ENCODE results near the gene XG. TPM values are rescaled to one million over a fixed set of nuclear protein-coding genes. Genes with fewer than 3 reads are reported as not detected.

The XG gene
- total and polyA plus RNA-seq, 9 of the 15 experiments (the other 6 are each of a cell fraction or from before 2014, with no cell fraction given), result 0.03 to 0.12 TPM; not detected in 7

DNA sequence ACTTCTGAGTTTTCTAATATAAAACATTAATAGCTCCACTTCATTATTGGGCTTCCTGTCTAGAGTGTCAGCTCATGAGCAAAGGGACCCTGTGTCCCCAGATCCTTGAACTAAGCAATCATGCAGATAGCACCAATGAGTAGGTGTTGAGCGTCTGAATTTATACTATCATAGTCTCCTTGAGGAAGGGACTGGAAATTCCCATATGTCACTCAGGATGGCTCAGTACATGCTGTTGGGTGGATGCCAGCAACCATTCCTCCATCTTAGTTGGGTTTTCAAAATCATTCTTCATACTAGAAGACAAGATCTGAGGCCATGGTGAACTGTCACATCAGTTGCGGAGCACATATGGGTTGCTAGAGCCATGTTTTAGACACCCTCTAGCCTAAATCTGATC lies 33.0 kb upstream of the XG start:
- Histone ChIP-seq H3K27me3 (ENCODE audit: control insufficient read depth in 2 of 2, insufficient read depth in 2 of 2, low read length in 2 of 2) (no peaks in the 10 kb centered on the region), H3K9ac (ENCODE audit: insufficient read depth in 1 of 2, low read depth in 2 of 2, low read length in 2 of 2) (no peak overlapping the region), H3K9me3 (replicated peaks; ENCODE audit: control insufficient read depth, insufficient read depth, low read depth, low read length) (no peaks in the 10 kb centered on the region), H2AFZ (ENCODE audit: low read depth, low read length) (no peak overlapping the region), H3K79me2 (ENCODE audit: control insufficient read depth, insufficient read depth, low read length) (no peaks in the 10 kb centered on the region), H4K20me1 (replicated peaks; ENCODE audit: control insufficient read depth, insufficient read depth, low read length) (no peaks in the 10 kb centered on the region), H3K4me3 (no peak overlapping the region), H3K4me1 (replicated peaks in 1 of 2; ENCODE audit: control insufficient read depth in 2 of 2, insufficient read depth in 2 of 2, low read length in 2 of 2) (no peaks in the 10 kb centered on the region), H3K4me2 (ENCODE audit: insufficient read depth, low read length) (no peak overlapping the region), H3K27ac (ENCODE audit: extremely low read depth, low read depth, low read length) (no peak overlapping the region), H3K9me1 (ENCODE audit: control insufficient read depth, insufficient read depth, low read length) (no peaks in the 10 kb centered on the region), H3K36me3 (ENCODE audit: control insufficient read depth, insufficient read depth, low read length) (peaks cover 9% of the 10 kb centered on the region; the same call in 1 of the 3 replicates)
- WGBS (ENCODE audit: insufficient coverage, low coverage, missing lambda C conversion rate), result 52% methylated on average over 2 of the region's 2 CpGs
- CTCF ChIA-PET (ENCODE audit: low intra/inter-chr PET ratio), result no interaction called here
- DNase-seq (ENCODE audit: extremely low read depth in 1 of 4, low spot score in 3 of 4), result no peak
- intact Hi-C loops (cut with micrococcal nuclease) (no loop called here), in situ Hi-C loops (cut with MboI) (no loop called here)
- POLR2A ChIA-PET, result no interaction called here
- BruUV-seq (replicated peaks), result no TSS peak
- TF ChIP-seq PHB2 (IDR thresholded peaks at IDR 0.05; ENCODE audit: low read depth), result no peak
- TF ChIP-seq, protein P1, sequence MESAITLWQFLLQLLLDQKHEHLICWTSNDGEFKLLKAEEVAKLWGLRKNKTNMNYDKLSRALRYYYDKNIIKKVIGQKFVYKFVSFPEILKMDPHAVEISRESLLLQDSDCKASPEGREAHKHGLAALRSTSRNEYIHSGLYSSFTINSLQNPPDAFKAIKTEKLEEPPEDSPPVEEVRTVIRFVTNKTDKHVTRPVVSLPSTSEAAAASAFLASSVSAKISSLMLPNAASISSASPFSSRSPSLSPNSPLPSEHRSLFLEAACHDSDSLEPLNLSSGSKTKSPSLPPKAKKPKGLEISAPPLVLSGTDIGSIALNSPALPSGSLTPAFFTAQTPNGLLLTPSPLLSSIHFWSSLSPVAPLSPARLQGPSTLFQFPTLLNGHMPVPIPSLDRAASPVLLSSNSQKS (CRISPR knock-in tag; IDR thresholded peaks at IDR 0.05), result no peak
- TF ChIP-seq, protein P2, sequence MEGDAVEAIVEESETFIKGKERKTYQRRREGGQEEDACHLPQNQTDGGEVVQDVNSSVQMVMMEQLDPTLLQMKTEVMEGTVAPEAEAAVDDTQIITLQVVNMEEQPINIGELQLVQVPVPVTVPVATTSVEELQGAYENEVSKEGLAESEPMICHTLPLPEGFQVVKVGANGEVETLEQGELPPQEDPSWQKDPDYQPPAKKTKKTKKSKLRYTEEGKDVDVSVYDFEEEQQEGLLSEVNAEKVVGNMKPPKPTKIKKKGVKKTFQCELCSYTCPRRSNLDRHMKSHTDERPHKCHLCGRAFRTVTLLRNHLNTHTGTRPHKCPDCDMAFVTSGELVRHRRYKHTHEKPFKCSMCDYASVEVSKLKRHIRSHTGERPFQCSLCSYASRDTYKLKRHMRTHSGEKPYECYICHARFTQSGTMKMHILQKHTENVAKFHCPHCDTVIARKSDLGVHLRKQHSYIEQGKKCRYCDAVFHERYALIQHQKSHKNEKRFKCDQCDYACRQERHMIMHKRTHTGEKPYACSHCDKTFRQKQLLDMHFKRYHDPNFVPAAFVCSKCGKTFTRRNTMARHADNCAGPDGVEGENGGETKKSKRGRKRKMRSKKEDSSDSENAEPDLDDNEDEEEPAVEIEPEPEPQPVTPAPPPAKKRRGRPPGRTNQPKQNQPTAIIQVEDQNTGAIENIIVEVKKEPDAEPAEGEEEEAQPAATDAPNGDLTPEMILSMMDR (IDR thresholded peaks at IDR 0.05 in 2 of 3, conservative IDR thresholded peaks at IDR 0.05 in 1 of 3; ENCODE audit: insufficient read depth in 2 of 3, low read depth in 1 of 3, low read length in 3 of 3), result no peak
- TF ChIP-seq ETV5 (CRISPR knock-in tag; IDR thresholded peaks at IDR 0.05; ENCODE audit: low read depth), result no peak
- no peak for TF ChIP-seq HDAC6 (IDR thresholded peaks at IDR 0.05; ENCODE audit: low read depth, low read length)
- TF ChIP-seq THRAP3 (IDR thresholded peaks at IDR 0.05; ENCODE audit: borderline replicate concordance), result no peak
- TF ChIP-seq RCOR1 (IDR thresholded peaks at IDR 0.05; ENCODE audit: borderline replicate concordance in 1 of 2, low read depth in 2 of 2, low read length in 2 of 2), result no peak
- TF ChIP-seq ATF1 (CRISPR knock-in tag; IDR thresholded peaks at IDR 0.05), result no peak
- TF ChIP-seq ATF1 (tag; IDR thresholded peaks at IDR 0.05), result no peak
- TF ChIP-seq EP400 (IDR thresholded peaks at IDR 0.05), result no peak
- TF ChIP-seq ZKSCAN1 (IDR thresholded peaks at IDR 0.05; ENCODE audit: low read depth, low read length), result no peak
- TF ChIP-seq ZNF445 (CRISPR knock-in tag; IDR thresholded peaks at IDR 0.05; ENCODE audit: low read depth), result no peak
- no peak for TF ChIP-seq ZFP36 (IDR thresholded peaks at IDR 0.05; ENCODE audit: low read depth, low read length, partially characterized antibody)
- TF ChIP-seq MYC (IDR thresholded peaks at IDR 0.05; ENCODE audit: low read depth, low read length), result no peak
- no peak for TF ChIP-seq MYC (CRISPR knock-in tag; IDR thresholded peaks at IDR 0.05; ENCODE audit: borderline replicate concordance, low read depth)
- no peak for TF ChIP-seq ETV6 (IDR thresholded peaks at IDR 0.05; ENCODE audit: borderline replicate concordance in 1 of 2, low read depth in 2 of 2, low read length in 1 of 2)
- no peak for TF ChIP-seq ETV6 (CRISPR knock-in tag; IDR thresholded peaks at IDR 0.05; ENCODE audit: borderline replicate concordance)
- TF ChIP-seq MEIS2 (IDR thresholded peaks at IDR 0.05; ENCODE audit: partially characterized antibody), result no peak
- TF ChIP-seq ZNF316 (IDR thresholded peaks at IDR 0.05), result no peak
- no peak for TF ChIP-seq ZNF444 (CRISPR knock-in tag; IDR thresholded peaks at IDR 0.05)
- TF ChIP-seq TCF7 (IDR thresholded peaks at IDR 0.05; ENCODE audit: borderline replicate concordance), result no peak
- no peak for TF ChIP-seq ZC3H4 (CRISPR knock-in tag; IDR thresholded peaks at IDR 0.05; ENCODE audit: borderline replicate concordance)
- no peak for ATAC-seq
- FAIRE-seq, result no peak
